Bronchial epithelial cell (primary cell): ENCODE data around the gene LAMB1. TPM values are rescaled to one million over a fixed set of nuclear protein-coding genes. Genes with fewer than 3 reads are reported as not detected.

Source experiments
- DNase-seq: peaks from one replicate; pipeline ENCODE4 v3.0.0-alpha.2; 2010; ENCODE audit warnings: low read depth
- FAIRE-seq: peaks from 2 replicates; lab custom pipeline; 2011; peaks lifted over from hg19 to GRCh38; lab: Jason Lieb, UNC
- H3K27me3 ChIP-seq: 2 replicates; pipeline ENCODE4 v1.5.1; 2011; ENCODE audit warnings: low read length; ENCODE audit not compliant: control insufficient read depth, insufficient read depth
- H3K36me3 ChIP-seq: 2 replicates; pipeline ENCODE4 v1.5.1; 2011; ENCODE audit warnings: low read length; ENCODE audit not compliant: control insufficient read depth, insufficient read depth
- H3K4me3 ChIP-seq: 2 replicates; pipeline ENCODE4 v1.5.1; 2011; ENCODE audit warnings: mild to moderate bottlenecking, low read depth, low read length, control low read depth
- CTCF ChIP-seq: IDR thresholded peaks from 2 replicates; pipeline ENCODE4 v1.5.1; 2011; ENCODE audit warnings: mild to moderate bottlenecking, moderate library complexity, low read length, control low read depth, inconsistent platforms; ENCODE audit not compliant: insufficient read depth, severe bottlenecking
- total RNA-seq: library from RNA; depleted of rRNA; stranded (reverse); fragments of >200 nt; gene quantifications from 2 replicates; pipeline ENCODE4 v1.2.1, GENCODE V29; 2014

Gene LAMB1
- total RNA-seq, 1 donor from 2014 or later, result 75.8 TPM

- no peak overlapping the region for H3K4me3 ChIP-seq
- no peak for FAIRE-seq
- no peak for TF ChIP-seq CTCF
Observed at GRCh38 chr7:107877731-107878382, 125.1 kb downstream of the LAMB1 start.

GRCh38 chr7:107876916-107877315 is 126.0 kb downstream of the LAMB1 start:
- no peak for DNase-seq
- Histone ChIP-seq H3K36me3 (no peaks in the 10 kb centered on the region), H3K4me3 (no peak overlapping the region), H3K27me3 (no peaks in the 10 kb centered on the region)
- FAIRE-seq, result no peak
- TF ChIP-seq CTCF, result no peak

More at GRCh38 chr7:107877731-107878382, 125.1 kb downstream of the LAMB1 start:
- DNase-seq, result no peak
- no peaks in the 10 kb centered on the region for H3K27me3 ChIP-seq
- H3K36me3 ChIP-seq, result no peaks in the 10 kb centered on the region

GRCh38 chr7:107874605-107875446 is 128.1 kb downstream of the LAMB1 start:
- no peak for FAIRE-seq
- peak; percentile 57 for DNase-seq
- TF ChIP-seq CTCF, result peak; percentile 61
- H3K4me3 ChIP-seq, result no peak overlapping the region
- H3K36me3 ChIP-seq, result no peaks in the 10 kb centered on the region
- H3K27me3 ChIP-seq, result no peaks in the 10 kb centered on the region

GRCh38 chr7:107874111-107874510 is 128.8 kb downstream of the LAMB1 start:
- no peak for FAIRE-seq
- no peak for DNase-seq
- H3K4me3 ChIP-seq, result no peak overlapping the region
- no peaks in the 10 kb centered on the region for H3K27me3 ChIP-seq
- H3K36me3 ChIP-seq, result no peaks in the 10 kb centered on the region
- TF ChIP-seq CTCF, result no peak

Other genes starting within 250 kb of the LAMB1 start
- gene SLC26A3, start 199.9 kb downstream of the LAMB1 start, total RNA-seq, result not detected in 2 replicates
- 43.7 and 52.6 TPM in 2 replicates for gene DLD, start 112.0 kb downstream of the LAMB1 start, total RNA-seq
- gene LAMB4, start 127.2 kb upstream of the LAMB1 start, total RNA-seq, result under 0.01 and 0.13 TPM in 2 replicates